Heart left ventricle (tissue), 16 donors: ENCODE data around the gene SLC22A23. TPM values are rescaled to one million over a fixed set of nuclear protein-coding genes. Genes with fewer than 3 reads are reported as not detected.

Source experiments
- ATAC-seq, 4 donors: fragments of 200-7000 bp; cut with Tn5 transposase; one replicate each; pipeline ENCODE4 v1.9.1; 2020 to 2022; ENCODE audit warnings: moderate library complexity in 4 of 4, mild to moderate bottlenecking in 3 of 4, moderate number of reproducible peaks in 1 of 4
- DNase-seq, 5 donors: peaks; one replicate each; pipeline ENCODE4 v3.0.0-alpha.2; 2020
- H3K27ac ChIP-seq, 12 donors: fragments of 200-600 bp; sonication (generic) in 4 of 12; one replicate each; pipeline versions ENCODE4 v1.5.0 to v1.8.0; 2016 to 2022; ENCODE audit warnings: mild to moderate bottlenecking in 2 of 12
- H3K27me3 ChIP-seq, 9 donors: fragments of 200-600 bp; sonication (generic) in 2 of 9; one replicate each; pipeline versions ENCODE4 v1.5.1 to v1.8.0; 2016 to 2022; ENCODE audit warnings: mild to moderate bottlenecking in 3 of 9
- H3K36me3 ChIP-seq, 9 donors: fragments of 200-600 bp; sonication (generic) in 2 of 9; one replicate each; pipeline versions ENCODE4 v1.5.0 to v1.8.0; 2018 to 2022; ENCODE audit warnings: mild to moderate bottlenecking in 2 of 9
- H3K4me1 ChIP-seq, 12 donors: fragments of 200-600 bp; sonication (generic) in 4 of 12; one replicate each; pipeline versions ENCODE4 v1.5.0 to v1.8.0; 2016 to 2022; ENCODE audit warnings: mild to moderate bottlenecking in 3 of 12
- H3K4me3 ChIP-seq, 12 donors: fragments of 200-600 bp; sonication (generic) in 4 of 12; one replicate each; pipeline versions ENCODE4 v1.5.0 to v1.8.0; 2017 to 2022; ENCODE audit warnings: mild to moderate bottlenecking in 9 of 12, moderate library complexity in 4 of 12
- H3K9me3 ChIP-seq, 12 donors: fragments of 200-600 bp; sonication (generic) in 4 of 12; one replicate each; pipeline versions ENCODE4 v1.5.0 to v1.8.0; 2016 to 2022; ENCODE audit warnings: mild to moderate bottlenecking in 1 of 12
- CTCF ChIP-seq, 12 donors: fragments of 200-600 bp; sonication (generic) in 4 of 12; IDR thresholded peaks; one replicate each; pipeline versions ENCODE4 v1.5.0 to v1.8.0; 2018 to 2022; ENCODE audit warnings: antibody characterized with exemption in 12 of 12, mild to moderate bottlenecking in 5 of 12
- POLR2A ChIP-seq, 2 donors: fragments of 450-650 bp; IDR thresholded peaks; one replicate each; pipeline ENCODE4 v1.6.1; 2017; ENCODE audit warnings: antibody characterized with exemption in 2 of 2, mild to moderate bottlenecking in 2 of 2, moderate library complexity in 2 of 2
- WGBS, 4 donors: extraction: QIAGEN DNeasy Blood & Tissue Kit in 2 of 4; methylation state at CpG; one replicate each; pipeline versions ENCODE4 v1.1.5 to v1.1.7; 2013 to 2018; 5-methylcytosine and 5-hydroxymethylcytosine counted together
- intact Hi-C, 10 donors: fragments of 100-400 bp; cut with DNase I; formaldehyde crosslinking; loops; one replicate each; pipeline versions ENCODE4 v1.11.1 to v1.14.2; 2022
- polyA plus RNA-seq, 2 donors: library from polyadenylated mRNA; stranded (reverse); fragments of 200-250 nt; gene quantifications; one replicate each; pipeline ENCODE4 v1.2.3, GENCODE V29; 2013
- total RNA-seq, 9 donors: library from RNA; depleted of rRNA in 2 of 9; stranded (reverse); fragments of >200 nt in 2 of 9; fragmentation: NEBNext Ultra II Directional in 3 of 9; extraction: Animal tissue kit (Norgen Biotek cat#: 25700) in 3 of 9; gene quantifications; one replicate each; pipeline versions ENCODE4 v1.1.0 to v1.2.4, GENCODE V29; 2016 to 2023
- donor health status: ischemic (EF 13 %, LVEDD 7.1; RV severe dilation, severe dysfunction).
- donor health status: healthy with polysubstance abuse.
- donor health status: DM: no; HTN: yes; CAD: no.
- donor health status: DM: no; HTN: no; CAD: no.
- donor health status: ischemic (EF 25% LVEDD 6.9; RV normal size, moderate dysfunction).
- donor health status: ischemic (EF 25% LVEDD 5.7; RV mildly dilated, moderate dysfunction).
- donor health status: healthy.
- donor health status: DM: yes; HTN: yes; CAD: no.
- donor health status: ischemic (EF 35%, LVEDD 5.7; RV mildly dilated, moderate dysfunction).
- donor health status: nonischemic (EF 11% LVEDD 7.7; RV severe dilation, severe dysfunction).
- donor health status: DM: yes; HTN: yes; CAD: no.
- donor health status: PGD.
- donor health status: ischemic (EF 29% LVEDD 5.4; RV normal size, mild dysfunction).
- donor health status: nonischemic (EF 23%, LVEDD 6.1; RV moderate dilation, normal function).

The SLC22A23 gene
- total and polyA plus RNA-seq, 11 donors, result 2.9 to 12.4 (median 5.2) TPM

- TF ChIP-seq CTCF (IDR thresholded peaks at IDR 0.05) (no peak), POLR2A (IDR thresholded peaks at IDR 0.05) (no peak)
- Histone ChIP-seq H3K27me3 (no peaks in the 10 kb centered on the region), H3K4me3 (no peak overlapping the region), H3K36me3 (peaks cover 0 to 5% (median 3%) of the 10 kb centered on the region in 9 donors), H3K9me3 (no peaks in the 10 kb centered on the region), H3K4me1 (peaks cover 0 to 28% (median 17%) of the 10 kb centered on the region in 12 donors), H3K27ac (no peak overlapping the region)
- WGBS, 4 donors, result 78 to 83% (median 81%) methylated on average over 9 of the region's 9 CpGs
- no peak for ATAC-seq
- intact Hi-C loops, result loop anchor here in 9 of 10 donors (2.0 to 10.0 kb wide), 12 partner anchors 79 to 877 kb away; partner anchors contain the start of genes FAM50B (in 1 of the 9) and SLC22A23 (in 1 of the 9)
- no peak for DNase-seq
These were observed 178.9 kb downstream of the SLC22A23 start for GRCh38 chr6:3277851-3278416.

DNA sequence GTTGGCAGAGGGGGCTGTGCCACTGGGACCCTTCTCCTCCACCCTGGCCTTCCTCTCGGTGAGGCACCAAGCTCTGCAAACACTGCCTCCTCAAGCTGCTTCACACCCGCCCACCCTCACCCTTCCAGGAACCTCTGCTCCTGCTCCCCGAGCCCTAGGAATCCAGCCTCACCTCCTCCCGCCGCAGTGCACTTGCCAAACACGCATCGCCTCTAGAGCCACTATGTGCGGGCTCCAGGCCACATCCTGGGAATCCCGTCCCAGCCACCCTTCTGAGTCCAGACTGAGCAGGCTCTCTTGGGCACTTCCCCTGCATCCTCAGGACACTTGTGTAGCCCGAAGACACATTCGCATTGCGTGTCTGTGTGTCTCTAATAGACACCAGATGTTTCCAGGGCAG, 179.6 kb downstream of the SLC22A23 start:
- ATAC-seq (no peak), DNase-seq (no peak)
- peaks cover 0 to 12% (median 9%) of the 10 kb centered on the region in 9 donors for H3K36me3 ChIP-seq
- H3K9me3 ChIP-seq, result no peaks in the 10 kb centered on the region
- no peak overlapping the region for H3K27ac ChIP-seq
- peaks cover 0 to 22% (median 12%) of the 10 kb centered on the region in 12 donors for H3K4me1 ChIP-seq
- H3K4me3 ChIP-seq, result no peak overlapping the region
- H3K27me3 ChIP-seq, result no peaks in the 10 kb centered on the region
- no peak for TF ChIP-seq POLR2A (IDR thresholded peaks at IDR 0.05)
- WGBS, 4 donors, result 74 to 87% (median 82%) methylated on average over 12 of the region's 12 CpGs
- intact Hi-C loops, result loop anchor here in 8 of 10 donors (5.0 to 10.0 kb wide), 10 partner anchors 180 to 878 kb away; partner anchors contain the start of genes FAM50B (in 1 of the 8) and SLC22A23 (in 1 of the 8)

DNA sequence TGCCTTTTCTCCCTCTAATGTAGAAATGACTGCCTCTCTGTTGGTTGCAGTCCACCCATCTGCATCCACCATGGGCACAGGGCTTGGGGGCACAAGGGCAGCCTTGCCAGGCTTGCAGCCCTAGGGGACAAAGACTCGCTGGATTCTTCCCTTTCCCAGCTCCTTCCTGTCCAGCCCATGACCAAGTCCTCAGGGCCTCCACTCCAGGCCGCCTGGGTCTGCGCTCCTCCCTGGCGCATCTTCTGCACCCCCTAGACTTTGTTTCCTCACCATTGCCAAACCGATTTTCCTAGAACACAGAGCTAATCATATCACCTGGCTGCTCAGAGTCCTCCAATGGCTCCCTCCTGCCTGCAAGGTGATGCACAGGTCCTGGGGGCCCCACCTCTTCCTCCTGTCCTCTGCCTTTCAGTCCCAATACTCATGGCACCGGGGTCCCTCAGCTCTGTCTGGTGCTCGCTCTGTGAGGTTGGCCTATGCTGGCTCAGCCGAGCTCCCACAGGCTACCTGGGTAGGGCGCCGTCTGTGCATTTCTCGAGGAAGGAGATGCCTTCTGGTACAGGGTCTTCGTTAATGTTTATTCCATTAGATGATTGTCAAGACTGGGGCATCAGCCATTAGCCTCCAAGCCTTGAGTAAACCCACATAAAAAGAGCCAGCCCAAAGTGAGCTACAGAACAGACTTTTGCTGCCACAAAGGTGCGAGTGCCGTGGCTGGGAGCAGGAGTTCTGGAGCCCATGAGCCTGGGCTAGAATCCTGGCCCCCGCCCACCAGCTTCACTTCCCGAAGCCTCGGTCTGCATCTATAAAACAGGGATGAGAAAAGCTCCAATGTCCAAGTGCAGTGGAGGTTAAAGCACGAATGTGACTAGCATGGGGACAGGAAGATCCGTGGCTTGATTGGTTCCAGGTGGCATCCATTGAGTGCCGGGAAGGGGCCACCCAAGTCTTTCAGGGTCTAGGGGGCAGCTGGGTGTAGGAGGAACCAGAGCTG, 180.4 kb downstream of the SLC22A23 start:
- ATAC-seq (no peak), DNase-seq (no peak)
- H3K4me1 ChIP-seq, result peaks cover 0 to 14% (median 5%) of the 10 kb centered on the region in 12 donors
- H3K27me3 ChIP-seq, result no peaks in the 10 kb centered on the region
- TF ChIP-seq POLR2A (IDR thresholded peaks at IDR 0.05), result no peak
- no peak for TF ChIP-seq CTCF (IDR thresholded peaks at IDR 0.05)
- H3K36me3 ChIP-seq, result peaks cover 0 to 20% (median 16%) of the 10 kb centered on the region in 9 donors
- H3K27ac ChIP-seq, result no peak overlapping the region
- 82 to 89% (median 84%) methylated on average over 20 of the region's 20 CpGs for WGBS, 4 donors
- no peak overlapping the region for H3K4me3 ChIP-seq
- intact Hi-C loops, result loop anchor here in 8 of 10 donors (5.0 to 10.0 kb wide), 10 partner anchors 181 to 878 kb away; partner anchors contain the start of genes FAM50B (in 1 of the 8) and SLC22A23 (in 1 of the 8)
- no peaks in the 10 kb centered on the region for H3K9me3 ChIP-seq

- peak in 1 of 5 donors; percentile 20 for DNase-seq
- no peaks in the 10 kb centered on the region for H3K9me3 ChIP-seq
- H3K36me3 ChIP-seq, result peaks cover 0 to 46% (median 39%) of the 10 kb centered on the region in 9 donors
- no peak for ATAC-seq
- TF ChIP-seq POLR2A (IDR thresholded peaks at IDR 0.05) (no peak), CTCF (IDR thresholded peaks at IDR 0.05) (no peak)
- H3K4me3 ChIP-seq, result no peak overlapping the region
- intact Hi-C loops, result loop anchor here in 5 of 10 donors (10.0 kb wide), 5 partner anchors 571 to 881 kb away; partner anchors contain the start of gene FAM50B (in 1 of the 5)
- no peaks in the 10 kb centered on the region for H3K4me1 ChIP-seq
- 75 to 80% (median 78%) methylated on average over 8 to 9 of the region's 9 CpGs for WGBS, 4 donors
- no peak overlapping the region for H3K27ac ChIP-seq
- H3K27me3 ChIP-seq, result no peaks in the 10 kb centered on the region
These were observed 182.9 kb downstream of the SLC22A23 start for GRCh38 chr6:3273707-3274521.
